HL-60/S4 treated with phorbol 12-myristate 13-acetate at 8.2 ng/mL for 4 days and 3 days (cell line): ENCODE measurements around the gene CBLB.

Experiments used
- in situ Hi-C: fragments of 300-500 bp; cut with MboI; formaldehyde crosslinking; loops from 2 replicates; pipeline ENCODE4 v1.15.0; 2022; ENCODE audit warnings: low sequenced_read_pairs

CBLB gene

GRCh38 chr3:105719791-105720190 is 149.0 kb downstream of the CBLB start:
- in situ Hi-C loops: no loop called here

DNA sequence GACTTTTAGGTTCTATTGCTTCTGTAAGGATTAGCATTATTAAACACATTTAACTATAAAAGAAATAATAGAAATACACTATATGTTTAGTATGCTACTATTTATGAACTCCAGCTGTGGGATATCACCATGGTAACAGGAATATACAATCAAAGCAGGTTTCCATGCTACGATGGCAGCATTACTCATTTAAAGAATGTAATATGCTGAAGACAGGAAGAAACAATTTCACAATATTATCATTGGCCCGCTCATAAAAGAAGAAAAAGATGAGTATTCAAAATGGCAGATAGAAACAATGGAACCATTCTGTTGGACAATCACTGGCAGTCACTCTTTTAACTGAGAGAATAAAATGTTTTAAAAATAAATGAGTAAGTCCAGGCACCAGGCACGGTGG is 153.4 kb downstream of the CBLB start:
- in situ Hi-C loops: no loop called here

DNA sequence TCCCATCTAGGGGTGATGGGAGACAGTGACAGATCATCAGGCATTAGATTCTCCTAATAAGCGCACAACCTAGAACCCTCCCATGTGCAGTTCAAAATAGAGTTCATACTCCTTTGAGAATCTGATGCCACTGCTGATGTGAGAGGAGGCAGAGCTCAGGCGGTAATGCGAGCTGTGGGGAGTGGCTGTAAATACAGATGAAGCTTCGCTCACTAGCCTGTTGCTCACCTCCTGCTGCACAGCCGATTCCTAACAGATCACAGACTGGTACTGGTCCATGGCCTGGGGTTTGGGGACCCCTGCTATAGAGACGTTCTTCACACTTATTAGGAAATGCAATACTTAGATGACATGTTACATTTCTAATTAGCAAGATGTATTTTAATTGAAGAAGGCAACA is 154.4 kb downstream of the CBLB start:
- in situ Hi-C loops: no loop called here

- in situ Hi-C loops: no loop called here
These were observed 159.8 kb downstream of the CBLB start for GRCh38 chr3:105708980-105709379.

DNA sequence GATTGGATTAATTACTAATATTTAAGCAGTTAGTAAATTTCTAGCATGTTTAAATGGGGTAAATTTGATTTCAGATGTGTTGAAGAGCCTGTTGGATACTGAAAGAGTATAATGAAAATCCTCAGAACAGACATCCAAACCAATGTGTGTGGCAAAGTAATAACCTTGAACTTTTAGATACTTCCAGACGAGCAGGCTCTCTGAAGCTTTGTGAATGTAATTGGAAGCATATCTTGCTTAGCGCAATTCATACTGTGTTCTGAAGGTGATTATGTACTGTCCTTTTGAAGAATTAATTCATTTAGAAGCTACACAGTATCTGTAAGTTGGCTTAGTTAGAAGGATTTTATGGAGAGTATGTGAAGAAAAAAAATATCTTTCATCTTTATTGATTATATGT is 161.8 kb downstream of the CBLB start:
- in situ Hi-C loops: no loop called here

- in situ Hi-C loops: no loop called here
These were observed 163.9 kb downstream of the CBLB start for GRCh38 chr3:105704726-105705410.

DNA sequence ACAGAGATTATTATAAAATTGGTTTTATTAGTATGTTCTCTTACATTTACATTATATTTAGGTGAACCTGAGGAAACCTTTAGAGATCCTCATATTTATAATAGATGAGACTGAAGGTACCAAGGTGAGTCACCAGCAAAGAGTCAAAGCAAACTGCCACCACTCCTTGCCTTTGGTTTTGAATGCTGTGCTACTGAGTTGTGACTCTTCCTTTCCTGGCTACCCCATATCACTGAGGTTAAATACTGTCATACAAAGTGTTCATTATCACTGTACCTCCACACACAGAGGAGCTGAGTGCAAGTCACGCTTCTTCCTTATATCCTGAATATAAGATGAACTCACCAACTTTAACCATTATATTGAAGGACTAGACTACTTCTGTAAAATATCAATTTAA is 168.2 kb downstream of the CBLB start:
- in situ Hi-C loops: no loop called here

DNA sequence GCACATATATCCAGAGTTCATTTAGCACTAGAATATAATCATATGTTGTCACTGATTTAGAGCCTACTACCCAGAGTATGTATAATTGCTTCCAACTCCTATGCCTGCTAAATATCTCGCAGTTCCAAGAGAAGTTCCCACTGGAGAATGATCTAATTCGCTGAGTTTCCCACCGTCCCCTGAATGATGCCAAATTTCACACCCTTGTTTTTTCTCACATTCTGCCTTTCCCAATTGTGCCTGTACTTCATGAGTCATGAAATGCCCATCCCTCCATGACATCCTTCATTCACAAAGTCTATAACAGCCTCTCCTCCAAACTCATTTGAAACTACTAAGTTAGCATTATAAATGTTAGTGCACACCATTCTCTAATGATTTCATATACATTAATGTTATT is 177.2 kb downstream of the CBLB start:
- in situ Hi-C loops: loop anchor here (25.0 kb wide), 1 partner anchor 921 kb away; no protein-coding TSS in a partner anchor

DNA sequence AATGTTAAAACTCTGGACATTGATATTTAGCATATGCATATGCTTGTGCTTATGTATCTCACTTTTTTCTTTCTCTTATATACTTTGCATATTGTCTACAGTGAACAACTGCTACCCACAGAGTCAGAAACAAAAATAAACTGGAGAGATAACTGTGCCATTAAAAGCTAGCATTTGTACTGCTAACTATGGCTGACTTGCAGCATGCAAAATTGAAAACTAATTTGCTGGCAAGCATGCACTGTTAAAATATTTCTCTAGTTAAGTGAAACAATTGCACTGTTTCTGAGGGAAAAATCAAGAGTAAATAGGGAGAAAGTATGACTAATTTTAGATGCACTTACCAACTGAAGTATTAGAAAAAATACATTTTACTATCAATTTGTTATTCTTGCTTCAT is 177.8 kb downstream of the CBLB start:
- in situ Hi-C loops: loop anchor here (25.0 kb wide), 1 partner anchor 921 kb away; no protein-coding TSS in a partner anchor

DNA sequence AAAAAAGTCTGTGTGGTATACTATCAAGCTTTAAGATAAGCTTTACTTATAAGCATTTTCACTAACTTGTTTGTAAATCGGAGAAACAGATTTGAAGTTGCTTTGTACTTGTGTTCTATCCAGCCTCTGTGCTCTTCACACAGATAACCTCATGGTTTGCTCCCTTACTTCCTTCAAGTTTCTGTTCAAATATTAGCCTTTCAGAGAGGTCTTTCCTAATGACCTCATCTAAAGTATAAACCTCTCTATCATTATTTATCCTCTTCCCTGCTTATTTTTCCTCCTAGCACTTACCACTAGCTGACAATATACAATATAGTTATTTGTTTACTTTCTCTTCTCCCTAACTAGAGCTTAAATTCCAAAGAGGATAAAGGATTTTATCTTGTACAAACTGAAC is 180.0 kb downstream of the CBLB start:
- in situ Hi-C loops: loop anchor here (25.0 kb wide), 1 partner anchor 923 kb away; no protein-coding TSS in a partner anchor

- in situ Hi-C loops: loop anchor here (25.0 kb wide), 1 partner anchor 926 kb away; no protein-coding TSS in a partner anchor
These were observed 182.4 kb downstream of the CBLB start for GRCh38 chr3:105686278-105686897.

DNA sequence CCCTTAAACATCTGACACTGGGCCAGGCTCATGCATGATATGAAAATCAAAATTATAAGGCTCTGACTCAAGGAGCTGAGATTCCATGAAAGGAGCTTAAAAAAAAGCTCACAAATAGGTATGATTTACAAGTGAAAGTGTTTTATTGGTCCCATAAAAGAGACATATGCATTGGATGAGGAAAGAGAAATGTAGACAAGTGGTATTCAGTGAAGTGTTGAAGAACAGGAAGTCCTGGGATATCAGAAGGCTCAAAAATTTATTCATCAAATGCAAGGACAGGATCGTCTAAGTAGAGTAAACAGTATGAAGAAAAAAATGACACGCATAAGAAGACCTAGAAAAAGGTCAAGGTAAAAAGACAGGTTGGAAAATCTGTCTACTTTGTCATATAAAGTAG is 188.9 kb downstream of the CBLB start:
- in situ Hi-C loops: loop anchor here (25.0 kb wide), 1 partner anchor 932 kb away; no protein-coding TSS in a partner anchor

- in situ Hi-C loops: loop anchor here (25.0 kb wide), 1 partner anchor 934 kb away; no protein-coding TSS in a partner anchor
These were observed 190.8 kb downstream of the CBLB start for GRCh38 chr3:105678017-105678416.

- in situ Hi-C loops: loop anchor here (25.0 kb wide), 1 partner anchor 936 kb away; no protein-coding TSS in a partner anchor
These were observed 192.1 kb downstream of the CBLB start for GRCh38 chr3:105676621-105677300.

GRCh38 chr3:105674437-105675065 is 194.3 kb downstream of the CBLB start:
- in situ Hi-C loops: loop anchor here (25.0 kb wide), 1 partner anchor 938 kb away; no protein-coding TSS in a partner anchor

DNA sequence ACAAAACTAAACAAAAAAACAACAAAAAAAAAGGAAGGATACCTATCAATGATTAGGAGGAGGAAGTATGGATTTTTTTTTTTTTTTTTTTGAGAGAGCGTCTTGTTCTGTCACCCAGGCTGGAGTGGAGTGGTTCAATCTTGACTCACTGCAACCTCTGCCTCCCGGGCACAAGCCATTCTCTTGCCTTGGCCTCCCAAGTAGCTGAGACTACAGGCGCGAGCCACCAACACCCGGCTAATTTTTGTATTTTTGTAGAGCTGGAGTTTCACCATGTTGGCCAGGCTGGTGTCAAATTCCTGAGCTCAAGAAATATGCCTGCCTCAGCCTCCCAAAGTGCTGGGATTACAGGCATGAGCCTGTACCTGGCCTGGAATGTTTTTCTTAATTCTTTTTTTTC is 195.8 kb downstream of the CBLB start:
- in situ Hi-C loops: no loop called here

DNA sequence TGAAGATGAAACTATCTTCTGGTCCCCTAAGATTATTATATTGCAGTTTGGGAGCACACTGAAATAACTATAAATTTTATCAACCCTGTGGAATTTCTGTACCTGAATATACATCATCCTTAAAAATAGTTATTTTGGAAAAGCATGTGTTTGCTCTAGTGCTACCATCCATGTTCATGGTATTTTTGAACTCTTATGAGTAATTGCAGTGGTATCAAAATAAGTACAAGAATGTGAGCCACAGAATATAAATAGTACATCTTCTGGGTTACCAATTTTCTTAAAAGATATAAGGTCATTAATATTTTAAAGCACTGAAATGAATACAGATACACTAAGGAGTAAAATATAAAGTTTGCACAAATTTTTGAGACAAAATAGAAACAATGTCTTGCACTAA is 206.5 kb downstream of the CBLB start:
- in situ Hi-C loops: no loop called here

DNA sequence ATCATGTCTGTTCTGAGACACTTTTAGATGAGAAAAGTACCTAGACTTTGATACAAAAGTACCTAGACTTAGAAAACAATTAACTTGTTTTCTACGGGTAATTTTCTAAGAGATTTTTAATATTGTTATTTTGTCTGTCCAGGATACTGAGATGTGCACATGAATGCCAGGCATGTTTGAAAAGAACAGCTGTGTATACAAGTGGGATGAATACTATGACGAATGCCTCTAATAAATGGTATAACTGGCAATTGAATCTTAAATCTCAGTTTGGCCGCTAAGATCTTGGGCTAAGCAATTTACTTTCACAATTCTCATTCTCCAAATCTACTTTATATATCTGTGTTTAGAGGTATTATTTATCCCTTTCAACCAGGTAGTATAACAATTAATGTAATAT is 207.4 kb downstream of the CBLB start:
- in situ Hi-C loops: no loop called here

DNA sequence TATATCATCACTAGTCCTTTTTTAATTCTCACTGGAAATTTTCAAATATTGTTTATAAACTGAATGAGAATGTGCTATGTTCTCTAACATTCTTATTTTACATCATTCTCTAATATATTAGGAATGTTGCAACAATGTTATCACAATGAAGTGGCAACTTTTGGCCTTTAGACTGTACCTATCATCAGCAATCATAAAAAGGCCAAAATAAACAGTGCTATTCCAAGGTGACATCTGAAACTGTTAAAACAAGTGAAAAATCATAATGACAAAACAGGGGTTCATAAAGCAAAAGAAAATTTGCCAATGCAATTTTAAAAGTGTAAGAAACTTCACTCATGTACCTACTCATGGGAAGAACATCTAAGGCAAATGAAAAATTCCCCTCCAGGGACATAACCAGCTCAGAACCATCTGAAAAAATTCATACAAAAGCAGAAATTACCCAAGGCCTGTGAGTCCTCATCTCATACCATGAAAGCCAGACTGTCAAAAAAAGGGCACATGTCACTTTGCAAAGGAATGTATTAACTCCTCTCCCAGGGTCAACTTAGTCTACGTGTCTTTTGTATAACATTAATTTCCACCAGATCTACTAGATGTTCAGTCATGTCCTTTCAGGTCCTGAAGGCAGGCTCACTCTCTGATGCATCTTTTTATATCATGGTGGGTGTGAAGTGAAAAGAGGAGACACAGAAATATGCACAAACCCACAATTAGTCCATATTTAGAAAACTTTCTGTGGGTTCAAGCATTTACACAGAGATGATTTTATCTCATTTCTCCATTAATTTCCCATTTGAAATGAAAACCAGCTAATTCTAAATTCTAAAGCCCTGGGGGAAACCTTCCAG is 211.9 kb downstream of the CBLB start:
- in situ Hi-C loops: no loop called here

DNA sequence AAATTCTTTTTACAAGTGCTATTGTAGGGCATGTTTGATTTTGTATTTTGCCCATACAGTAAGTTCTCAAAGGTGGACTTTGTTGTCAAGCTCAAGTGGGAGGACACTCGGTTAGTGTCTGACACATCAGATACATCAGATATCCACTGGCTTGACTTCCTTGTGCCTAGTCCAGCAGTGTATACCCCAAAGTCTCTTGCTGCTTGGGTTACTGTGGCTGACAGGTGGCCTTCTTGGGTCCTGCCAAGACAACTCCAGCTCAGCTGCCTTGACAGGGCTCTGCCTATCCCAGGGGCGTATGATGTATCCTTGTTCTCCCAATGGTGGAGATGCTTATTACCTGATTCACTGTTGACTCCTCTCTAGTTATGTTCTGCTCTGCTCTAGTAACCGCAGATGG is 214.9 kb downstream of the CBLB start:
- in situ Hi-C loops: no loop called here
